Measurements from ENCODE around the gene SYNJ1.
"Not testable (repeated sequence)": the region's sequence is repeated elsewhere in the genome, so short reads cannot be mapped to it uniquely, and the experiment has no call there.

SYNJ1 gene

DNA sequence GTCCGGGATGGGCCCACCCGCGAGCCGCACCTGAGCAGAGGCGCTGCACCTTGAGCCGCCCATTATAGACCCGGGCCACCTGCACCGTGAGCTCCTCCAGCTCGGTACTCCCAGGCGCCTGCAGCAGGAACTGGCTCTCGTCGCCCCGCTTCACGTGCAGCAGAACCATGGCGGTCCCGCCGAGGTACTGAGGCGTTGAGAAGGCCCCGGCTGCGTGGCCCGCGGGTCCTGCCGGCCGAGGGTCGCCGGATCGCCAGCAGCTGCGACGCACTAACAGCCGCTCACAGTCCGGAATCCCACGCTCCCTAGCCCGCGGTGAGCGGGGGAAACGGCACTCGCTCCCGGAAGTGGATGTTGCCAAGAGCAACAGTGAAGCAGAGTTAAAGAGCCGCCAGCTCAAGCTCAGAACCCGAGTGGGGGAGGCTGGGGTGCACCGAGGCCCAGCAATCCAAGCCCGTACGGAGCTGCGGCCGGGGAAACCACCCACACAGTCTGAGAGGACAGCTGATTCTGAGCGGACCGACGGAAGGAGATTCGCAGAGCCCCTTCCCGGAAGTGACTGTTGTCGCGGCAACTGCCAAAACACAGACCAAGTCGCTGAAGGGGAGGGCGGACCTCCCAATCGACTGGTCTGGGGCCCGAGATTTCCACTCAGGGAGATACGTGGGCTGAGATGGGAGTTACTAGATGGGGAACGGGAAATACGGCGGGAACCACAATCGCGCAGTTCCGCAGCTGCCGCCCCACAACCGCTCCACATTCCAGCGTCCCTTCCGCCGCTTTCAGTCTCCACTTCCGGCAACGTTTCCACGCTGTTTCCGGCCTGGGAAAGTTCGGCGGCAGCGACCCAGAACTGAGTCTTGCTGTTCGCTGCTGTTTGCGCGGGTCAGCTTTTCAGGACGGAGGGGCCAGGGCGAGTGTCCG, 115.5 kb downstream of the SYNJ1 start, which contains the start of gene CFAP298:
CFAP298 (minus strand) TSS at position 303 of the 924 bp plus-strand sequence; CDS start at position 169, 134 bp downstream.
- peak; percentile 76 for DNase-seq (ENCODE audit: low read depth)

DNA sequence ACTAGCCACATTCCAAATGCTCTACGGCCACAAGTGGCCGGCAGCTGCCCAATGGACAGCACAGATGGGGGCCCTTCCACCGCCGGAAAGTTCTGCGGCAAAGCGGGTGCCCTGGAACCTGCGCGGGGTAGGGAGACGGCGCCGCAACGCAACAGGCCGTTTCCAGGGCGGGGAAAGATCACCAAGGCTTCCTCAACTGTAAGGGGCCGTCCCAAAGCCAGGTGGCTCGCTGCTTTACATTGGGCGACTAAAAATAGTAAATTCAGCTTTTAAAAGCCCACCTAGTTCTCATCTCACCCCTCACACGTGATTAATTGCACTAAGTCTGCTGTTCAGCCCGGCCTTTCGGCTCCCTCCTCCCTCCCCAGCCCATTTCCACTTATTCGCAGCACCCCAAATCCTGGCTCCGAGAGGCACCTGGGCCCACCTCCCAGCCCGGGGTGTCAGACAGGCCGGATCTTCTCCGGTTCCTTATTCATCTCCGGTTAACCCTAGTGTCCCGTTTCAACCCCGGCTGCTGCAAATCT, 116.3 kb downstream of the SYNJ1 start:
- no peak for DNase-seq (ENCODE audit: low read depth)

DNA sequence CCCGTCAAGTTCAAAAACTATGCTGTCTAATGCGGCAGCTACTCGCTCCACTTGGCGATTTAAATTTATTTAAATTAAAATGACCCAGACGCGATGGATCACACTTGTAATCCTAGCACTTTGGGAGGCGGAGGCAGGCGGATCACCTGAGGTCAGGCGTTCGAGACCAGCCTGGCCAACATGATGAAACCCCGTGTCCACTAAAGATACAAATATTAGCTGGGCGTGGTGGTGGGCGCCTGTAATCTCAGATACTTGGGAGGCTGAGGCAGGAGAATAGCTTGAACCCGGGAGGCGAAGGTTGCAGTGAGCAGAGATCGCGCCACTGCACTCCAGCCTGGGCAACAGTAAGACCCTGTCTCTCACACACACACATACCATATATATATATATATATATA, 116.9 kb downstream of the SYNJ1 start:
- DNase-seq (ENCODE audit: low read depth), result not testable (repeated sequence)

DNA sequence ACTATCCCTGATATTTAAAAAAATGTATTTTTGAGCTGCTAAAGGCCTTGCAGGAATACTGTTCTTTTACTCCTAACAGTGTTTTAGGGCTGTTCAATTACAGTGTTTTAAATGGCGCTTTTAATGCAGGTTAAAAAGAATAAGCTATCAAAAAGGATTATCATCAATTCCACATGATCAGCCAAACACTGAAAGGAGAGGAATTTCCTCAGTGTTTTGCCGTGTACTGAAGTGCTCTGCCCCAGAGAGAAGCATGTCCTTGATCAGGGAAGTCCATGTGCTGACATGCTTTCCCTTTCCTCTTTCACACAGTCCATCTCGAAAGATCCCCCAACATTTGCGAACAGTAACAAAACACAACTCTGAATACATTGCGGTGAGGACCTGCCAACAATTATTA, 119.0 kb downstream of the SYNJ1 start:
- DNase-seq (ENCODE audit: low read depth), result no peak

DNA sequence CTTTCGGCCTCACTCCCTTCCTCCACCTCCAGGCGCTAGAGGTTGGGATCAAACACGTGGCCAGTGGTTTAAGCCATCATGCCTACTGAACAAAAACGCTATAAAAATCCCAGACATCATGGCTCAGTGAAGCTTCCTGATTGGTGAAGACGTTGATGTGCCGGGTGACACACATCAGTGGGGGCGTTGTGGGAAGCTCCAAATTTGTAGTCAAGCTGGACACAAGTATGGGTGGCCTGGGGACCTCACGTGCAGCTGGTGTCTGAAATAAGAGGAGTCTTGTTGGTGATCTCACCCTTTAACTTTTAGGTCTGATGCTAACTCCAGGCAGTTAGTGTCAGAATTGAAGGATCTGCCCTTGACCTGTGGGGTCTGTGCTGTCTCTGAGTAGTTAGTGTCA, 122.3 kb downstream of the SYNJ1 start:
- DNase-seq (ENCODE audit: low read depth), result no peak

DNA sequence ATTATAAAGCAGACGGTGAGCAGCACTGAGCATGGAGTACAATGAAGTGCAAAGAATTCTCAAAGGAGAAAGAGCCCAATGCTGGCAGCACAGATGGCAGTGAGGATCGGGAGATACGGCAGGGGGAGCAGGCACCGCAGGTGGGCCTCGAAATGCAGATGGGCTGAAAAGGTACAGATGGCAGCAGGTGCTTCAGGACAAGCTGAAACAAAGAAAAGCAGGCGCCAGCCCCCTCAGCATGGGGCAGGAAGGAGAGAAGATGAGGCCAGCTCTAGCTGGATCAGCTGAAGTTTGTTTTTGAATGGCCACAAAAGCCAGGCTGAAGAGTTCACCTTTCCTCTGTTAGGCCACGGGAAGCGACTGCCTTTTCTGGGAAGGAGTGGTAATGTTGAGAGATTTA, 123.3 kb downstream of the SYNJ1 start:
- DNase-seq (ENCODE audit: low read depth), result no peak

DNA sequence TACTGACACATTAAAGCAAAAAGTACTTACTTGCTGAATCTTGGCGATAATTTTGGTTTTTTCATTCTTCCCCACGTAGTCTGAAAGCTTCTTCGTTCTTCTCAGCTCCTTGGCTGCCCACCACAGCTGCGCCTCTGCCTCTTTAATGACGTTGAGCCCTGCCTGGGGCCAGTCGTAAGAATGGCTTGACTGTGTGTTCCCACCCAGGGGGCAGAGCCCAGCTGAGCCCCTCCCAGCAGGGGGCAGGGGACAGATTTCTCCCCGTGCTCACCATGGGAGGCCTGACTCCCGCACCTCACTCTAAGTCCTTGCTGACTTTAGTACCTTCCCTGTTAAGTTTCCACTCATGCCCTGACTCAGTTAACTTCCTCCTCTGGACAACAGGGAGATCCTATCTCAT, 124.7 kb downstream of the SYNJ1 start:
- no peak for DNase-seq (ENCODE audit: low read depth)

DNA sequence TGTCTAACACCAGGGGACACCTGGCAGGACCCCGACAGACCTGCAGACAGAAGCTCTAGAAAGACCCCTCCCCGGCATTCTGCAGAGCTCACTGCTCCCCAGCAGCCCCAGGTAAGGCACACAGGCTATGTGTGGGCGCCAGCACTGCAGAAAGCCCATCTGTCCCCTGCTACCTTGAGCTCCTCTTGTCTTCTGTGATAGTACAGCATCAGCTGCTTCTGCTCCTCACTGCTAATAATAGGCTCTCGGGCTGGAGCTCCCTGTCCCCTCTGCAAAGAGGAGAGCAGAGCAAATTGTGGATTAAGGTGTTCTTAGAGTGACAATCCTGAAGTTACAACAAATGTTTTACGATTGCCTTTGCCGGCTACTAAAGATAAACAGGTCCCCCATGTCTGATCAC, 125.7 kb downstream of the SYNJ1 start:
- DNase-seq (ENCODE audit: low read depth), result no peak

DNA sequence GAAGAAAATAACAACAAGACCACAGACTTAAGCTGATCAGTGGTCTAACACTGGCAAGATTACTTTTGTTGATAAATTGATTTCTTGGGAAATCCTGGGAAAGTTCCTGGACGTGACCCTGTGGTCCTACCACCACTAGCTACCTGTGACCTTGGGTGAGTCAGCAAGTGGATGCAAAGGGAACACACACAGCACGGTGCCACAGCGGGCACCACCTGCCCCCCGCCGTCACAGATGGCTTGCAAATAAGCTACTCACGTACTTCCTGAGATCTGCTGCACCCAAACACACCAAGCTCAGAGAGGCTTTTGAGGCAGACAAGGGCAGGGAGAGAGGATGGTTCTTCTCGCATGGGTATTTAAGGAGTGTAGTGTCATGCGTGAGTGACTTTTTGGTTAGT, 128.3 kb downstream of the SYNJ1 start:
- DNase-seq (ENCODE audit: low read depth), result no peak

DNA sequence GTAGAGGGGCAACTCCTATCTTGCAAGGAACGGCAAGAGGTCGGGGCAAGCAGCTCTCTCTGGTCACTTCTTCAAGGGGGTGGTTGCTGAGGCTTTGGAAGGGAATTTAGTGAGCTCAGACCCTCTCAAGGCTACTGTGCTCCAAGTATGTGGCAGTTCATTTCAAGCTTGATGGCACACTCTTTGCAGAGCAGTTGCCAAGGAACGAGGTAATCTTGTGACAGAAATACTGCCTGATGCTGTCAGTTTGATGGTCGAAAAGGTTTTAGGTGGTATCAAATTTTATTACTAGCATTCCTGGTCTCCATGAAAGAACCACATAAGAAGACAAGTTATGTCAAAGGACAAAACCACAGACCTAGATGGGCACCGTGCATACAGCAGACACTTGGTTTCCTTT, 128.7 kb downstream of the SYNJ1 start:
- DNase-seq (ENCODE audit: low read depth), result no peak

DNA sequence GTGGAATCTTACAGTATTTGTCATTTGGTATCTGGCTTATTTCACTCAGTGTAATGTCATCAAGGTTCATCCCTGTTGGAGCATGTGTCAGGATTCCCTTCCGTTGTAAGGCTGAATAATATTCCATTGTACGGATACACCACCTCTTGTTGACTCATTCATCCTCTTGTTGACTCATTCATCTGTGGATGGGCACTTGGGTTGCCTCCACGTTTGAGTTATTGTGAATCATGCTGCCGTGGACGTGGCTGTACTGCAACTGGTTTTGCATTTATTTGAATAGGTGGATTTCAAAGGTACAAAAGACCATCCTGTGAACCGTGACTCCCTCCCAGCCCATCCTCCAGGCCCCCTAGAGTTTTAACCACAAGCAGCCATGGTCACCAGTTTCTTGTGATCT, 130.6 kb downstream of the SYNJ1 start:
- DNase-seq (ENCODE audit: low read depth), result peak; percentile 93

DNA sequence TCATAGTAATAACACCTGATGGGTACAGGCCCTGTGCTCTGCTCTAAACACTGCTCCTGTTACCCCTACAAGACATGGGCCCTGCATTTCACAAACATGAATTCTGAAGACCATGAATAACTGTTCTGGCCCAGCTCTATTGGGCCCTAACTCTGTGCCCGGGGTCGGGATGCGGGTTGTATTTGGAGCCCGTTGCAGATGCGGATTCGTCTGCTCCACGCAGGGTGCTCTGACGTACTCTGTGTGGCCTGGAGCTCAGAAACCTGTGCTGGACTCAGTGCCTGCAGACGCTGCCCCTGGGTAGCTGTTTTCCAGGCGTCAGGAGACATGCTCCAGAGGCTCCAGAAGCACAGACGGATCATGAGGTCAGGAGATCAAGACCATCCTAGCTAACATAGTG, 132.4 kb downstream of the SYNJ1 start:
- no peak for DNase-seq (ENCODE audit: low read depth)

DNA sequence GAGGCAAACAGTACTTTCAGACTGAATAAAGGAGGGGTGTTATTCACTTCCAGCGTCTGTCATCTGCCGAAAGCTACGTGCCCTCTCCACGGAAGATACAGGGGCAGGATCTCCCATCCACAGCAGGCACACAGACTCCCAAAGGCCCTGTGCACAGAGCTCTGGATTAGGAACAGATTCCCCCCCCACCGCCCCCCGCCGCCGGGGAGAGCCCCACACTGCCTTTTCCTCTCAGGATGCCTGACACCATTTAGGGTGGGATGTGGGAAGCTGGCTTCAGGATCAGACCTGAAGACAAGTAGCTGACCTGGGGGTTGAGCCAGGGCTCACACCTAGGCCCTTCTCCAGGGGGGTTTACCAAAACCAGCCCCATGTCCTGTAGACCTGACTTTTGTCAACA, 134.1 kb downstream of the SYNJ1 start:
- DNase-seq (ENCODE audit: low read depth), result no peak

DNA sequence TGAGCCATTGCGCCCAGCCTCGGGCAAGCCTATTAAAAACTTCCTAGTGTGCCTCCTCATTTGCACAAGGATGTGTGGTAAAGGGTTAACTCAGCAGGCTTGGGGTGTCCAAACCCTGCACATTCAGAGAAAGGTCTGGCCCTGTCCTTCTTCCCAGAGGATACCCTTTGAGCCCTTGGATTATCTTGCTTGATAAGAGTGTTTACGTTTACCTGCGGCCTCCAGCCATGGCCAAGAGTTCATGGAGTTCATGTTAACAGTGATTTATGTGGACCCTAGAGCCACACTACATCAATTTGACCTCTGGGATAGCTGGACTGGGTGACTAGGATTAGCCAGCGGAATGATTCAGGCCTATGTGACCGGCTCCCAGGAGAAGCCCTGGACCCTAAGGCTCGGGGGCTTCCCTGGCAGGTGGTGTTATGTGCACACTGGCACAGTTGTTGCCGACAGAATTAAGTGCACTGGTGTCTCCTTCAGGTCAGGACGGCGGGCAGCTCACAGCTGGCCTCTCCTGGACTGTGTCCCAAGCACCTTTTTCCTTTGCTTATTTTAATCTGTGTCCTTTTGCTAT, 134.8 kb downstream of the SYNJ1 start:
- no peak for DNase-seq (ENCODE audit: low read depth)

DNA sequence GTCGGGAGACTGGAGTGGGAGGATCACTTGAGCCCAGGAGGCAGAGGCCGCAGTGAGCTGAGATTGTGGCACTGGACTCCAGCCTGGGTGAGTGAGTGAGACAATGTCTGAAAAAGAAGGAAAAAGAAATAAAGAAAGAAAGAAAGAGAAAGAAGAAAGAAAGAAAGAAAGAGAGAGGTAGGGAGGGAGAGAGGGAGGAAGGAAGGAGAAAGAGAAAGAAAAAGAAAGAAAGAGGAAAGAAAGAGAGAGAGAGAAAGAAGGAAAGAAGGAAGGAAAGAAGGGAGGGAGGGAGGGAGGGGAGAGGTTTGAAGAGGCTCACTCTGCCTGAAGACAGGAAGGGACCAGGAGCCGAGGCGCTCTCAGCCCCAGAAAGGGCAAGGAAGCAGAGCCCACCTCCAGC, 137.7 kb downstream of the SYNJ1 start:
- DNase-seq (ENCODE audit: low read depth), result no peak

DNA sequence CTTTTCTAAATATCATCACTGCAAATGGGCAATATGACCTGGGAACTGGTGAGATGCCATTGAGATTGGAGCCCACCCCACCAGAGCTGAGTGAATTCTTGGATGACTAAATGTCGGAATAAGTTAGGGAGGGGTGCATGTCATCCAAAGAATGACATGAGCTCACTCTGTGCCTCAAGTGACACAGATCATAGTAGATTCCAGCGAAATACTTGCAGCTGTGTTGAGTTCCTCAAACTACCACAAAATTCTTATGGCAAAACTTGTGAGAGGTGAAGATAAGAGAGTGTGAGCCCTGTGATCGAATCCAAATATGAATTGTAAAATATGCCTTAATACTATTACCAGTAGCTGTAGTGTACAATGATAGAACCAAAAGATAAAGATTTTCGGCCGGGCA, 140.2 kb downstream of the SYNJ1 start:
- no peak for DNase-seq (ENCODE audit: low read depth)

DNA sequence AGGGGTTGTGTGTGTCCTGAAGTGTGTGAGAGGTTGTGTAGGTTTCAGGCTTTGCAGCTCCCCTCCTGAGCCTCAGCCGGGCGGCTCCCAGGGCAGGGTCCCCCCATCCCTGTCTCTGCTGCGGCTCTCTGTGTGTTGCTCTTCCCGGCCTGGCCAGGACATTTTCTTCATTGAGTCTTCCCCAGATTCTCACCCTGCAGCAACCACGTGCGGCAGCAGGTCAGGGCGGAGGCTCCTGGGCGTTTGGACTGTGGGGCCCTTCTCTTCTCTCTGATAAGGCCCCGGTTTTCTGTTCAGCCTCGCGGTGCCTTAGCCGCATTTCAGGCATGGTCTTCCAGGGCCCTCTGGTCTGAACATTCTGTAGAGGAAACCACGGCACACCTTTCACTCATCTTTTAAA, 140.7 kb downstream of the SYNJ1 start:
- no peak for DNase-seq (ENCODE audit: low read depth)

DNA sequence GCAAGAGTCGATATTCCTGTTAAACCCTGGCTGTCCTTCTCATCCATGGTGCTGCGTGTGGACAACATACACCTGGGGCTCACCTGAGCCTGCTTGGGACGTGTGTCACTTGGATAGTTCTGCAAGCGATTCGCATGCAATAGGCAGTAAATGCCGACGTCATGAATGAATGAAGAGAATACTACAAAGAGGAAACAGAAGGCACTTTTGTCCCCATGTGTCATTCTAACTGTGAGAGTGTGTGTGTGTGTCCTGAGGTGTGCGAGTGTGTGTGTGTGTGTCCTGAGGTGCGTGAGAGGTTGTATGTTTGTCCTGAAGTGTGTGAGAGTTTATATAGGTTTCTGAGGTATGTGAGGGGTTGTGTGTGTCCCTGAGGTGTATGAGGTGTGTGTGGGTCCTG, 141.8 kb downstream of the SYNJ1 start:
- DNase-seq (ENCODE audit: low read depth), result no peak

DNA sequence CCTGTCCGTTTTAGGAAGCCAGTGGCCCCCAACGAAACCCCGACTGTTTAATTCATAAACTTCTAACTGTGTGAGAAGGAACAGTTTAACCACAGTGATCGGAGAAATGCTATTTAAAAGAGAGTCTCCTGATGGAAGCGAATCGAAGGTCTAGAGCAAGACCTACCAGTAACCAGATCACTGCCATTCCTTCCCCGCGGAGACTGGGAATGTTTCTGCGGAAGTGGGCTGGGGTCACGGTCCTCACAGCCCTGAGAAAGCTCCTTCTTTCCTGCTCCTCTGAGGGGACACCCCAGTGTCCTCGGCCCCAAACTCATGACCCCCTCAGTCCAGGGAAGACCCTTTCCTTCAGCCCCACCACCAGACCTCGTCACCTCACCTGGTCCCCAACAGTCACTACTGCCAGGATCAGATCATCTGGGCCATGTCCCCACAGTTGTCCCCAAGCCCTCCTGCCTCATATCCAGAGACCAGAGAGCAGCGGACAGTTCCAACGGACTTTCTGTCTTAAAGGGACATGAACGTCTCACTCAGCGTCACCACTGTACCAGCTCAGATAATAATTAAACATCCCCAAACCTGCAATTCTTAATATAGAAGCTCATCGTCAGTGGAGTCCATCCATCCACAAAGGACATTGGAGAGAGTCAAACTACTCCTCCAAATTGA, 142.6 kb downstream of the SYNJ1 start, which contains the start of gene TCP10L:
TCP10L (minus strand) TSS at position 482 of the 669 bp plus-strand sequence. CDS start 1,219 bp downstream, outside the sequence.
- no peak for DNase-seq (ENCODE audit: low read depth)

DNA sequence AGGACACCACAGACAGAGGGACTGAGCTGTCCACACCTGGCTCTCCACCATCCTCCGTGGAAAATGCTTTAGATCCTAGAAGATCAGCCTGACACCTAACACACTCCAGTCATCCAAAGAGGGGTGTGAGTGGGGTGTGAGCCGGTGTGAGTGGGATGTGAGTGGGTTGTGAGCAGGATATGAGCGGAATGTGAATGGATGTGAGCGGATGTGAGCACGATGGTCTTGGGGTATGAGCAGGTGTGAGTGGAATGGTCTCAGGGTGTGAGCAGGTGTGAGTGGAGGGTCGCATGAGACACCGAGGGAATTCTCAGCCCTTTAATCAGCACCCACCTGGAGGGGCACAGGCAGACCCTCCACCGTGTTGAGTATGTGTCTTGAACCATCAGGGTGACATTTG, 143.3 kb downstream of the SYNJ1 start:
- no peak for DNase-seq (ENCODE audit: low read depth)

DNA sequence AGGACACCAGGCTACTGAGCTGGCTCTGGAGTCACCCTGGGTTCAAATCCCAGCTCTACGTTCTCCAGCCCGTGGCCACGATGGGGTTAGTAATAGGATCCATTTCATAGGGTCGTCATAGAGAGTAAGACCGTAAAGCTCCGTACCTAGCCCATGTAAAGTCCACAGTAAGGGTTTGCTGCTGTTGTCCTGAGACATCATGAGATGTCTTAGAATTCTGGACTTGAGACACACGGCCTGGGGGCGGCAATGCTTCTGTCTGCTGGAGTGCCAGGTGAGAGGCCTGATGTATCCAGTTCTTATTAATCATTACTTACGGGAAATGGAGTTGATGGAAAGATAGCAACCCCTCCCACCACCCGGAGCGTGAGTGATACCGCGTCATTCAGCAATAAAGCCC, 146.1 kb downstream of the SYNJ1 start:
- no peak for DNase-seq (ENCODE audit: low read depth)

DNA sequence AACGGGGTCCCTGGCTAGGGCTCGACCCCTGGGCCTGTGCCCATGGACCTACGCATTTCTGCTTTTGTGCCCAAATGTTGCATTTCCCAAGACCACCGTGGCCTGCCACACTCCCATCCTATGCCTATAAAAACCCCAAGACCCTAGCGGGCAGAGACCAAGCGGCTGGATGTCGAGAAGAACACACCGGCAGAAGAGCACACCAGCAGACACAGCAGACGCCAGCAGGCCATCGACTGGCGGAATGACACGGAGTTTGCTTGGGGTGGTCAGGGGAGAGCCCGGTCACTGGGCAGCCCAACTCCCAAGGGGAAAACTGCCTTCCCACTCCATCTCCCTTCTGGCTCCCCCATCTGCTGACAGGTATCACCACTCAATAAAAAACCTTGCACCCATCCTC, 146.9 kb downstream of the SYNJ1 start:
- DNase-seq (ENCODE audit: low read depth), result no peak

Measured in HS-5 (cell line).